GF-D8 (cell line): Measurements from ENCODE around the gene TSPAN3.

Experiments
- DNase-seq: peaks from one replicate; lab custom pipeline; 2025; lab: John Stamatoyannopoulos, UW

The TSPAN3 gene

DNA sequence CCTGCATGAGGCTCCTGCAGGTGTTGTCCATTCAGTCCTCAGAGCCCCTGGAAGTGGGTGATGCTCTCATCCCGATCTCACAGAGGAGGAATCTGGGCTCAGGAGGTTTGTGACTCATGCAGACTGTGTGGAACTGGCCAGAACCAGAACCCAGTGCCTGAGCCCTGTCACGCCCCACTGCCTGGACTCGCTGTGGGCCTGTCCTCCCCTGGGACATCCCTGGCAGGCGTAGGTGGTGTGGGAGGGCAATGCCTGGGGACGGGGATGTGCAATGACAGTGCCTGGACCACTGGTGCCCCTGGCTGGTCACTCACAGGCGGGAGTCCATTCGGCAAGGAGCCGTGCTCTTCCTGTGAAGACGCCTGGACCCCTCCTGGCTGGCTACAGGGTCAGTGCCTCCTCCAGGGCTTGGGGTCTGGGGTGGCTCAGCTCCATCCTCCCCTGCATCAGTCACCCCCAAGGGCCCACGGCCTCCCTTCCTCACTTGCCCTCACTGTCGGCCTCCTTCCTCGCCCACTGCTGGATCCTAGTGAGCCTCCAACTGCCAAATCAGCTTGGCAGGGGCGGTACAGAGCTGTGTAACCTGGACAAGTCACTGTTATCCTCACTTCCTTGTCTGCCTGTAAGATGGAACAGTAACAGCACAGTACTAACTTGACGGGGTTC lies 61.1 kb downstream of the TSPAN3 start:
- no peak for DNase-seq

DNA sequence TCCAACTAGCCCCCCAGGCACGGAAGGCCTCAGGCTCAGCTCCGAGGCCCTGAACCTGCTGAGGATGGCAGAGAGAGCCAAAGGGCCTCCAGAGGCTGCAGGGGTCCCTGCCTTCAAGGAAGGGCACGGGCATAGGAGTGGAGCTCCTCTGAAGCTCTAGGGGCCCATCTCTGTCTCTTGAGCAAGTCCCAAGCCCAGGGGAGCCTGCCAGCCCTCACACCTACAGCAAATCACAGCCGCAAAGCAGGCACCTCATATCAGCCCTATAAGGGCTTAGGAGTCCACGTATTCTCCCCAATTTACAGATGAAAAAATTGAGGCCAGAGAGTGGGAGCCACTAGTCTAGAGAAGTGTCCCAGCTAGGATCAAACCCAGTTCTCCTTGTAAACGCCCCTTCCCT lies 61.7 kb downstream of the TSPAN3 start:
- no peak for DNase-seq

DNA sequence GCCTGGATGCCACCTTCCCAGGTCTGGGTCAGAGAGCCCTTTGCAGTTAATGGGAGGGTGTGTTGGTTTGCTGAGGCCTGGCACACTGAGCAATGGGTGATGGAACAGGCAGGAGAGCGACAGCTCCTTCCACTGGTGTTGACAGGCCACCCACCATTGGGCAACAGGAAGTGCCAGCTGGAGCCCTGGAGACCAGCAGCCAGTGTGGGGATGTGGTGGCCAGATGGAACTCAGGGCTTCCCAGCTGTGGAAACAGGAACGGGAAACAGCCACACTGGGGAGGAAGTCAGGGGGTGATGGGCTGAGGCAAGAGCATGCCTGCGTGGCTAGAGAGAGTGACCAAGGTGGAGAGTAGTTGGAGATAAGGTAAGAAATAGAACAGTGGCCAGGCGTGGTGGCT lies 66.7 kb downstream of the TSPAN3 start:
- peak; percentile 97 for DNase-seq

DNA sequence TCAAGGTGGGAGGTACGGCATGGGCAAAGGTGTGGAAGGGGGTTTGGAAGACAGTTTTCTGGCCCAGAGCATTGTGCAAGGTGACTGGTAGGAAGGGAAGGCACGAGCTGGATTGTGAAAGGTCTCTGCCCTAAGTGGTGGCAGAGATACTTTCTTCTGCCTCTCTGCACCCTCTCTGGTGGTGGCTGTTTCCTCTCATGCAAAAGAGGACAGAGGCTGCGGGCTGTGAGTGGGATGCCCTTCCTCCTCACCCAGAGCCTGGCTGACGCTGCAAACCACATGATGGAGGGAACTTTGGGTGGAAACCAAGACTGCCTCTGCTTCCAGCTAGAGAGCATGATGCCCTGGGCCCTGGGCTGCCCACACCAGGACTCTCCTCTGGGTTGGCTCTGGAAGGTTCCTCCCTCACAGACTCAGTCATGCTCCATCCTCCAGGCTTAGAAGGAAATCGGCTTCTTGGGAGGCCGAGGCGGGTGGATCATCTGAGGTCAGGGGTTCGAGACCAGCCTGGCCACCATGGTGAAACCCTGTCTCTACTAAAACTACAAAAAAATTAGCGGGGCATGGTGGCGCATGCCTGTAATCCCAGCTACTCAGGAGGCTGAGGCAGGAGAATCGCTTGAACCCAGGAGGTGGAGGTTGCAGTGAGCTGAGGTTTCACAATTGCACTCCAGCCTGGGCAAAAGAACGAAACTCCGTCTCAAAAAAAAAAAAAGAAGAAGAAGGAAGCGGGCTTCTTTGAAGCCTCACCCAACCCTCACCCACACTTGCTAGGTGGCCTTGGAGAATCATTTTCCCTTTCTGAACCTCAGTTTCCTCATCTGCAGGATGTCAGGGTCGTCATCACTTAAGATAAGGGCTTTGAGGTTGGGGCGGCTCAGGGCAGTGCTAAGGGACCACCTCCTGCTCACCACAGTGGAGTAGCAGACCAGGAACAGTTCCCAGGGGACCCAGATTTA lies 67.7 kb downstream of the TSPAN3 start:
- peak; percentile 96 for DNase-seq

DNA sequence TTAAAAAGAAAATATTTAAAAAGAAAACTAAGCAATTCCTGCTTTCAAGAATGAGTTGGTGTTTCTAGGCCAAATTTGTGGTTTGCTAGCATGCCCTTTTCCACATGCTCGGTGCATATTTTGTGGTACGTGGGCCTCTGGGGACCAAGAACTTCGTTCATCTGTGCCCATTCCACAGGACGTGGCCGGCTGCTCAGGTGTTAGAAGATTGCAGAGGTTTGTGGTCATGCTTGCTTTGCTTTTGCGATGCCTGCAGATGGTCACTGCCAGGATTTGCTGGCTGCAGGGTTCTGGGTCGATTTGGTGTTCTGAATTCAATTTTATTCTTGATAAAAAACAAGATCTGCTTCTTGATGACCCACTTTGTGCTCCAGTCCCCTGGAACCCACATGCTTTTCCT lies 68.5 kb downstream of the TSPAN3 start:
- peak; percentile 29 for DNase-seq

DNA sequence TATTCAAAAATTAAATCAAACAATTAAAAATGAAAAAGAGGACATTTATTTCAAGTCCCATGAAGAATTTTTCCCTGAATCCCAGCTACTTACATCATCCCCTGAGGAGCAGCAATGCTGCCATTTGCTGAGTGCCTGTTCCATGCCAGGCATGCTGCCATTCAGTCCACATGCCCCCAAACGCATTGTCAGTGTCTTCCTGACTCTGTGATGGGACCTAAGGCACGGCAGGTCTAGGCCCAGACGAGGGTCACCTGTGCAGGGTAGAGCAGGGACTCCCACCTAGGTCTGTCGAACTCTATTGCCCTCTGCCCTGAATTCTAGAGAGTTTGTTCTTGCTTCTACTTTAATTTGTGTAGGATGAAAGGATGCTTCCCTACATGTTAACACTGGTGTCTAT lies 68.9 kb downstream of the TSPAN3 start:
- DNase-seq: no peak

DNA sequence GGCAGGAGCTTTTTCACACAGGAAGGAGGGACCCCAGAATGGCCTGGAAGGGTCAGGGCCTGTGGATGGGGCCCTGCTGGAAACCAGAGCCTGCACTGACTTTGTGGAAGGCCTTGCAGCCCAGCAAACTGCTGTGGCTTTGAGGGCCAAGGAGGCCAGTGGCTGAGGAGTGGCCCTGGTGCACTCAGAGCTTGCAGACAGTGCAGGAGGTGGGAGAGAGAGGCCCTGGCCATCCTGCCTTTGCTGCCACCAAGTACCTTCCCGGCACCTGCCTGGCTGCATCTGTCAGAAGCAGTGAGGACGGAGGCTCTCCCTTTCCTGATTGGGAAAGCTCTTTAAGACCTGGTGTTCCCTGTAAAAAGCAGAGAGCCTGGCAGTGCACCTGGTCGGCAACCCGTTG lies 69.6 kb downstream of the TSPAN3 start:
- no peak for DNase-seq

DNA sequence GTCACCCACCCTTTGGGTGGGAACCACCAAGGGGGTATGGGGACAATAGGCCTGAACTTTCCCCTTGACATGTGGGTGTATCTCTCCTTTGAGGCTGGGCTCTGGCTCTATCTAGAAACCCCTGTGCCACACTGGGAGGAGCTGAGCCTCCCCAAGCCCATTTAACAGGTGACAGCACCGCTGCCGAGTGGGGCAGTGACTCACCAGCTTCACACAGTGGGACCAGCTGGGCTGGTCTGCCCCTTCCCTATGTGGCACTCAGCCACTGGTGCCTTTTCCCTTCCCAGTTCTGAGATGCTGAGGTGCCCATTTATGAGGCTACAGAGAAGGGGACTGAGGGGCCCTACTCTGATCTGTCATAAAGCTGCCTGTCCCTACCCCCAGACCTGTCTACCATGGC lies 70.9 kb downstream of the TSPAN3 start:
- DNase-seq: no peak

DNA sequence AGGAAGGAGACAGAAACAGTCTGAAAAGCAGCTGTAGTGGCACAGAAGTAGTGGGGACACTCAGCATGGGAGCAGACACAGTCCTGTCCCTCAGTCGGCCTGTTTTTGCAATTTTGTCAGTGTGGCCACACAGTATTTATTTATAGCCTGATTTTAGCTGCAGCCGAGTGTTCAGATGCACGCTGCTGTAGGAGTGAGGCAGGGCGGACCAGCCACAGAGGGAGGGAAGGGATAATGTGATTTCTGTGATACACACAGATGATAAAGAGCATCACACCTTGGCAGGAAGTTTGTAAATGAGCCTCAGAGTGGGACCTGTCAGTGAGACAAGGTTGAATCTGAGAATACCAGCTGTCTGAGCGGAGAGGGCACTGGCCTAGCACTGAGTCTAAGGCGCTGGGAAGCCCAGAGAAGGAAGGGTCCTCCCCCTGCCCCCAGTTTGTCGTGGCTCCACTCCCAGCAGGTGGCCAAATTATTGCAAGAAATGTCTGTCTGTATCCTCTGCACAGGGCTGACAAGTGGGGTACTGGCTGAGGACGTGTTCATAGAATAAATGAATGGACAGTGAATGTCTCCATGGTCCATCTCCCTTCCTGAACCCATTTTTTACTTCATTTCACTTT lies 72.1 kb downstream of the TSPAN3 start:
- DNase-seq: no peak

DNA sequence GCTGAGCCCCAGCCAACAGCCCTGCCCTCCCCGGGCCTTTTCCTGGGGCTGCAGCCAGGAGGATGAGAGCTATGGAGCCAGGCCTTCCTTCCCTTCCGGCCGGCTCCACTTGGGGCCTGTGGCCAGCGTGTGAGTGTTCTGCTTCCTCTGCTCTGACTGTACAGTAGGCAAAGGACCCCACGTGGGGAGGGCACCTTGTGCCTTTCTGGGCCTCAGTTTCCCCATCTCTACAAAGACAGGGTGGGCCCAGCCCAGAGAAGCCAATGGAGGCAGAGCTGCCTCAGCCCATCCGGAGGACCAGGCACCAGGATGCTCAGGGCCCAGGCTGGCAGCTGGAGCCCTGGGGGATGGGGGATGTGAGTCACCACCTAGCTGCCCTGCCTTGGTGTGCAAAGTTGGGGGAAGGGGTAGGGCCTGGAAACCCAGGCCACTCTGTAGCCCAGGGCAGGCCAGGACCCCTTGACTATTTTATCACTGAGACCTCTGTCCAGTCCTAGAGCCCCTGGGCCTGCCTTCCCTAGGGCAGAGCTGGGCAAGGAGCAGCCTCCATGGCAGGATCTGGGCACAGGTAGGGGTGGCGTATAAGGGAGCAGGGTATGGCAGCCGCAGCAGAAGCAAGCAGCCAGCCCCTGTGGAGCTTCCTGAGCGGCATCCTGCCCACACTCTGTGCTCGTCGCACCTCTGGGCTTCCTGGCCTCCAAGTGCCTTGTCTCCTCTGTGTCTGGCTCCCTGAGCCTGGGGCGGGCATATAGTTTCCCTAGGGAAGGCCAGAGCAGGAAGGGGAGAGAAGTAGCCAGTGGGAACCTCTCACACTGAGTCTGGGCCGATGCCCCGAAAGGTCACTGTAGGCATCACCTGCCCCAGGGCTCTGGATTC lies 74.1 kb downstream of the TSPAN3 start:
- no peak for DNase-seq

DNA sequence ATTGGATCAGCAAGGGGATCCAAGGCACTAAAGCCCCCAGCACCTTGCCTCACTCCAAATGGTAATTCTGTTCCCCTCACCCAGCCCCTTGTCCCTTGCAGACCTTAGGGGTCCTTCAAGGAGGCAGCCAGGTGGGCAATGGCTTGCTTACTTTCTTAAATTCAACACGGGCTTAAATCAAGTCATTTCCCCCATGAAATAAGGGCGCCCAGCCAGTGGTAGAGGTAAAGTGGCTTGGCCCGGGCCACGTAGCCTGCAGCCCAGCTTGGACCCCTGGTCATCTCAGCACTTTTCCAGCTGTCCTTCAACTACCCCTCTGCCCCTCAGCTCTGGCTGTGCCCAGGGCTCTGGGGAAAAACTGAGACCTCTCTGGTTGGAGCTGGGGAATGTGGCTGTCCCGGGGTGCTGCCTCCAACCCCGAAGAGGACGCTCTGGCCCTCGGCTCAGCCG lies 74.8 kb downstream of the TSPAN3 start:
- no peak for DNase-seq

DNA sequence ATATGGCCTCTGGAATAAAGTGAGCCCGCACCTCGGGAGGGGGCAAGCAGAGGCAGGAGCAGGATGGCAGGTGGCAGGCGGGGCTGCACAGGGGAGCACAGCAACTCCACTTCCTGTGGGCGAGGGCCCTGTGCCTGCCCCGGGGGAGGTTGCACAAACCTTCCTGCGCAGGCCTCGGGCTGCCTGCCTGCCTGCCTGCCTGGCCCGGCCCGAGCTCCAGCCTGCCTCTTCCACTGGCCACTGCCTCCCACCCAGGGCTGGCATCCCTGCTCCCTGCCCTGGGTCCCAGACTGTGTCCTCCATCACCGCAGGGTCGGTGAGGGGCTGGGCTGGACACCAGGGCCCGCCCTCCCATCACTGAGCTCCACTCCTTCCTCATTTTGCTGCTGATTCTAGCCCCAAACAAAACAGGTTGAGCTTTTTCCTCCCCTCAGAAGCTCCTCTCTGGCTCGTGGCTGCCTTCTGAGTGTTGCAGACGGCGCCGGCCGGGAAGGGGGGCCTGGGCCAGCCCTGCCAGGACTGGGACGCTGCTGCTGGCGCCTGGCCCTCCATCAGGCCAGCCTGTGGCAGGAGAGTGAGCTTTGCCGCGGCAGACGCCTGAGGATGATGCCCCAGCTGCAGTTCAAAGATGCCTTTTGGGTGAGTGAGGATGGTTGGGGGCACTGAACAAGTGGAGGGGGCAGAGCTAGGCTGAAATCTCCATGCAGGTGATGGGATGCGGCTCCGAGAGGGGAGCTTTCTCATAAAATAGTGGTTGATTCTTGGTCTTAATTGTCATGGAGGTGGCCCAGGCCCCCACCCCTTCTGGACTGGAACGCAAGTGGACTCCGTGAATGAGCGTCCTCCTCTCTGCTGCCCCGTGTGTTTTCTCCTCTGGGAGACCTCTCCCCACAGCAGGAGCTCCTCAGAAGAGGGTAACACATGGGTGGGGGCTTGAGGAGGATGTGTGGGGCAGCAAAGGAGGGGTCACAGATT lies 75.7 kb downstream of the TSPAN3 start, which contains the start of gene PSTPIP1:
PSTPIP1 (plus strand) TSS at position 156 of the 975 bp plus-strand sequence; CDS start at position 604, 448 bp downstream.
- DNase-seq: peak; percentile 65

DNA sequence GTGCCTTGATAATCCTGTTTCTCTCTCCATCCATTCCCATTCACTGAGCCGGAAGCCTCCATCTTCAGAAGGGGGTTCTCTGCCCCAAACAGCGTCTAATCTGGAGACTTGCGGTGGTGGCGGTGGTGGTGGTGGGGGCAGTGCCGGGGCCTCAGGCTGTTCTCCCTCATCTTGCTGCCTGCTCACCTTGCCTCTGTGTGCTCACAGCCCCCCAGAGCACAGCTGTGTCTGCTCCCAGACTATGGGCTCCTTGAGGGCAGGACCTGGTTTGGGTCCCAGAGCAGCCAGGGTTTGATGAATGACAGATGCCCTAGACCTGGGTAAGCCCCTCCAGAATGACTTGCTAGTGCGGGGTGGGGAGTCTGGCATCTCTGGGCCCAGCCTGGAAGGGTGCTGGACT lies 76.4 kb downstream of the TSPAN3 start:
- no peak for DNase-seq

DNA sequence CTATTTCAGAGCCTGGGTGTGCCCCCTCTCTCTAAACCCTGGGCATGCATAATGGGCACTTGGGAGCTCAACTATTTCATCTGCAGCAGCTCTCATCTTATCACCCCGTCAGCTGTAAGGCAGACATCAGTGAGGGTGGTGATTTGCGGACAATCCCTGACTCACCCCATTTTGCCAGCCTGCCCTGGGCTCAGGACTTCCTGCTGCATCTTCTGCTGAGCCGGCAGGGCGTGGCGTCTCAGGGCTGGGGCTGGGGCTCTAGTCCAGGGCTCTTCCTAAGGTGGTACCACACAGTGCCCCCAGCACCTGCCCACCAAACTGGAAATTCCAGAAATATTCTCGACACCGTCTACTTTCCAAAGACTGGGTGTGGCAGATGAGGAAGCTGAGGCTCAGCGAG lies 76.9 kb downstream of the TSPAN3 start:
- DNase-seq: no peak

DNA sequence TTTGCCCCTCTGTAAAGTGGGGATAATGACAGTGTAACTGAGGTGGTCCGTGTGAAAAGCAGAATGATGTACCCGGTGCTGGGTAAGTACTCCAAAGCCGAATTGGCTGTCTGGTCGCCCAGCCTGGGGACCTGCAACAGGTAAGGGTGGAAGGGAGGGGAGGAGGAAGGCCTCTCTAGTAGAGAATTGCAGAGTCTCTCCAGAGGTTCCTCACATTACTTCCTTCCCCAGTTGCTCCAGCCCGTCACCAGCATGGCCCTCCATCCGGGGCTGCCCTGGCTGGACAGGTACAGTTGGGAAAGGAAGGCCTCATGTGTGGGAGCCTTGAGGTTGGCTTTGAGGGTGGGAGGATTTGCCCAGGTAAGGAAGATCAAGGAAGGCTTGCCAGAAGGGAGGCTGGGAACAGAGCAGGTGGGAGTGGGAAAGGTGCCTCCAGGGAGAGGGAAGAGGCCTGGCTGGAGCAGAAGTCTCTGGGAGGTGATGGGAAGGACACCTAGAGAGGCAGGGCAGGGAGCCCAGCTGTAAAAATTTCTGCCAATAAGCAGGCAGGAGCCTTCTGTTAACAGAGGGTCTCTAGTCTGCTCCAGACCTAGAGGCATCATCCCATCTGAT lies 77.7 kb downstream of the TSPAN3 start:
- no peak for DNase-seq

DNA sequence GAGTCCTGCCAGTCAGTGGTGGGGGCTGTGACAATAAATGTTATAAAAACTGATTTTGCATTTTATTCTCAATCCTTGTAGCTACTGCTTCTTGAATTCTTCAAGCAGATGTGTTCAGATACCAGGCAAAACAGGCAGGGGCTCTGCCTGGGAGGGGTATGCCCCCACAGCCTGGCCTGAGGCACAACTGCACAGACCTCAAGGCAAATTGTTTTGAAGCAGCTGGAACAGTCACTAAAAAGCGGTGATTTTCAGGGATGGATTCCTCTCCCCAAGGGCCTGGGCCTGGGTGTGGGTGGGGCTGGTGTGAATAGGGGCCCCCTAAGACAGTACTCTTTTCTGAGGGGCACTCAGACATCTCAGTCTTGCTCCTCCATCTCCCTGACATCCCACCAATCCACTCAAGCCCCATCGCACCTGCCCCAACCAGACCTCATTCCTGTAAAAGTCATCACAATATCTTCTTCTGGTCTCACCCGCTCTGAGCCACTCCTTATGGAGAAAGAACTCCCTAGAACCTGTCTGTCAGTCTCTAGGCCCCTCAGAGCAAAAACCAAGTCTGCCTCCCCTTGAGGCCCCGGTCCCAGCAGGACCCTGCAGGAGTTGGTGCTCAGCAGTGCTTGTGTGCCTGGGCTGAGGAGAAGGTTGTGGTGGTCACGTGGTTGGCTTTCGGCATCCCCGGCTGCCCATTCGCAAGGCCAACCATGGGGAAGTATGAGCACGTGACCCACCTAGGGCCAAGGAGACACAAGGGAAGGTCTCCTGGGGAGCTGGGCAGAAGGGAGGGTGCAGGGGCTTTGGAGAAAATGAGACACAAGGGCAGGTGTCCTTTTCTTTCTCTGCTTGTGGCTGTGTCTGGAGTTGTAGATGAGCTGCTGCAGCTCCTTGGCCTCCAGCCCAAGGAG lies 78.9 kb downstream of the TSPAN3 start:
- DNase-seq: peak; percentile 61
